Measurements from ENCODE around the gene ABCC3. TPM values are rescaled to one million over a fixed set of nuclear protein-coding genes. Genes with fewer than 3 reads are reported as not detected.

The ABCC3 gene
- total RNA-seq, 1 experiment from 2014 or later, result 4.9 TPM

- DNase-seq (ENCODE audit: low read depth), result no peak
These were observed 94.4 kb downstream of the ABCC3 start for GRCh38 chr17:50728881-50729765.

GRCh38 chr17:50731575-50732460 is 97.1 kb downstream of the ABCC3 start:
- no peak for DNase-seq (ENCODE audit: low read depth)

GRCh38 chr17:50735287-50735686 is 100.6 kb downstream of the ABCC3 start:
- DNase-seq (ENCODE audit: low read depth), result no peak

GRCh38 chr17:50737118-50737698 is 102.5 kb downstream of the ABCC3 start:
- DNase-seq (ENCODE audit: low read depth), result no peak

- no peak for DNase-seq (ENCODE audit: low read depth)
These were observed 104.4 kb downstream of the ABCC3 start for GRCh38 chr17:50739098-50739497.

Other genes starting within 250 kb of the ABCC3 start
- gene LRRC59, start 237.4 kb upstream of the ABCC3 start, total RNA-seq (2014; rRNA removed), result 165 and 189 TPM in 2 replicates
- gene ACSF2, start 208.7 kb upstream of the ABCC3 start, total RNA-seq (2014; rRNA removed), result 16.6 and 17.0 TPM in 2 replicates
- not detected in 2 replicates for gene CHAD, start 166.0 kb upstream of the ABCC3 start, total RNA-seq (2014; rRNA removed)
- gene RSAD1, start 156.0 kb upstream of the ABCC3 start, total RNA-seq (2014; rRNA removed), result 17.8 and 23.2 TPM in 2 replicates
- 0.34 and 0.83 TPM in 2 replicates for gene MYCBPAP, start 126.4 kb upstream of the ABCC3 start, total RNA-seq (2014; rRNA removed)
- 0.11 TPM in 1 of 2 replicates, not detected in the other for gene EPN3, start 102.1 kb upstream of the ABCC3 start, total RNA-seq (2014; rRNA removed)
- 82.7 and 84.9 TPM in 2 replicates for gene SPATA20, start 87.7 kb upstream of the ABCC3 start, total RNA-seq (2014; rRNA removed)
- gene CACNA1G, start 74.2 kb upstream of the ABCC3 start, total RNA-seq (2014; rRNA removed), result under 0.01 and 0.06 TPM in 2 replicates
- 31.3 and 34.2 TPM in 2 replicates for gene ANKRD40, start 73.0 kb downstream of the ABCC3 start, total RNA-seq (2014; rRNA removed)
- 44.8 and 47.9 TPM in 2 replicates for gene LUC7L3, start 84.7 kb downstream of the ABCC3 start, total RNA-seq (2014; rRNA removed)
- not detected in 2 replicates for gene ANKRD40CL, start 132.6 kb downstream of the ABCC3 start, total RNA-seq (2014; rRNA removed)
- gene WFIKKN2, start 200.7 kb downstream of the ABCC3 start, total RNA-seq (2014; rRNA removed), result not detected in 2 replicates
- 9.3 and 16.9 TPM in 2 replicates for gene TOB1, start 231.5 kb downstream of the ABCC3 start, total RNA-seq (2014; rRNA removed)